Measurements from ENCODE around the gene FARS2. TPM values are rescaled to one million over a fixed set of nuclear protein-coding genes. Genes with fewer than 3 reads are reported as not detected.

The FARS2 gene
- total and polyA plus RNA-seq, 9 of the 15 experiments (the other 6 are each of a cell fraction or from before 2014, with no cell fraction given) = 16.5 to 62.2 (median 27.0) TPM

- TF ChIP-seq, protein P1, sequence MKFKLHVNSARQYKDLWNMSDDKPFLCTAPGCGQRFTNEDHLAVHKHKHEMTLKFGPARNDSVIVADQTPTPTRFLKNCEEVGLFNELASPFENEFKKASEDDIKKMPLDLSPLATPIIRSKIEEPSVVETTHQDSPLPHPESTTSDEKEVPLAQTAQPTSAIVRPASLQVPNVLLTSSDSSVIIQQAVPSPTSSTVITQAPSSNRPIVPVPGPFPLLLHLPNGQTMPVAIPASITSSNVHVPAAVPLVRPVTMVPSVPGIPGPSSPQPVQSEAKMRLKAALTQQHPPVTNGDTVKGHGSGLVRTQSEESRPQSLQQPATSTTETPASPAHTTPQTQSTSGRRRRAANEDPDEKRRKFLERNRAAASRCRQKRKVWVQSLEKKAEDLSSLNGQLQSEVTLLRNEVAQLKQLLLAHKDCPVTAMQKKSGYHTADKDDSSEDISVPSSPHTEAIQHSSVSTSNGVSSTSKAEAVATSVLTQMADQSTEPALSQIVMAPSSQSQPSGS (CRISPR knock-in tag; IDR thresholded peaks at IDR 0.05) = no peak
- TF ChIP-seq, protein P2, sequence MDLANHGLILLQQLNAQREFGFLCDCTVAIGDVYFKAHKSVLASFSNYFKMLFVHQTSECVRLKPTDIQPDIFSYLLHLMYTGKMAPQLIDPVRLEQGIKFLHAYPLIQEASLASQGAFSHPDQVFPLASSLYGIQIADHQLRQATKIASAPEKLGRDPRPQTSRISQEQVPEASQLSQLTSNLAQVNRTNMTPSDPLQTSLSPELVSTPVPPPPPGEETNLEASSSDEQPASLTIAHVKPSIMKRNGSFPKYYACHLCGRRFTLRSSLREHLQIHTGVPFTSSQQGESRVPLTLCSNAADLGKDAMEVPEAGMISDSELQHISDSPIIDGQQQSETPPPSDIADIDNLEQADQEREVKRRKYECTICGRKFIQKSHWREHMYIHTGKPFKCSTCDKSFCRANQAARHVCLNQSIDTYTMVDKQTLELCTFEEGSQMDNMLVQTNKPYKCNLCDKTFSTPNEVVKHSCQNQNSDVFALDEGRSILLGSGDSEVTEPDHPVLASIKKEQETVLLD (IDR thresholded peaks at IDR 0.05) = no peak
- TF ChIP-seq, protein P3, sequence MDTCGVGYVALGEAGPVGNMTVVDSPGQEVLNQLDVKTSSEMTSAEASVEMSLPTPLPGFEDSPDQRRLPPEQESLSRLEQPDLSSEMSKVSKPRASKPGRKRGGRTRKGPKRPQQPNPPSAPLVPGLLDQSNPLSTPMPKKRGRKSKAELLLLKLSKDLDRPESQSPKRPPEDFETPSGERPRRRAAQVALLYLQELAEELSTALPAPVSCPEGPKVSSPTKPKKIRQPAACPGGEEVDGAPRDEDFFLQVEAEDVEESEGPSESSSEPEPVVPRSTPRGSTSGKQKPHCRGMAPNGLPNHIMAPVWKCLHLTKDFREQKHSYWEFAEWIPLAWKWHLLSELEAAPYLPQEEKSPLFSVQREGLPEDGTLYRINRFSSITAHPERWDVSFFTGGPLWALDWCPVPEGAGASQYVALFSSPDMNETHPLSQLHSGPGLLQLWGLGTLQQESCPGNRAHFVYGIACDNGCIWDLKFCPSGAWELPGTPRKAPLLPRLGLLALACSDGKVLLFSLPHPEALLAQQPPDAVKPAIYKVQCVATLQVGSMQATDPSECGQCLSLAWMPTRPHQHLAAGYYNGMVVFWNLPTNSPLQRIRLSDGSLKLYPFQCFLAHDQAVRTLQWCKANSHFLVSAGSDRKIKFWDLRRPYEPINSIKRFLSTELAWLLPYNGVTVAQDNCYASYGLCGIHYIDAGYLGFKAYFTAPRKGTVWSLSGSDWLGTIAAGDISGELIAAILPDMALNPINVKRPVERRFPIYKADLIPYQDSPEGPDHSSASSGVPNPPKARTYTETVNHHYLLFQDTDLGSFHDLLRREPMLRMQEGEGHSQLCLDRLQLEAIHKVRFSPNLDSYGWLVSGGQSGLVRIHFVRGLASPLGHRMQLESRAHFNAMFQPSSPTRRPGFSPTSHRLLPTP (IDR thresholded peaks at IDR 0.05; ENCODE audit: borderline replicate concordance, extremely low read depth, insufficient read length) = no peak
- TF ChIP-seq ARID1B (IDR thresholded peaks at IDR 0.05) = no peak
- no peak for TF ChIP-seq SAFB2 (IDR thresholded peaks at IDR 0.05; ENCODE audit: borderline replicate concordance, low read depth, low read length, severe bottlenecking)
- peak; percentile 44; the same call in 1 of the 2 replicates for TF ChIP-seq CREB1 (IDR thresholded peaks at IDR 0.05)
- TF ChIP-seq CREB1 (CRISPR knock-in tag; IDR thresholded peaks at IDR 0.05) = no peak
- no peak for TF ChIP-seq ZNF316 (IDR thresholded peaks at IDR 0.05)
- TF ChIP-seq SMARCA4 (IDR thresholded peaks at IDR 0.05) = no peak
- peak; percentile 93 for TF ChIP-seq ATF7 (IDR thresholded peaks at IDR 0.05)
These were observed 409.7 kb downstream of the FARS2 start (continued) for GRCh38 chr6:5670811-5671561.
